GM21360 (cell line): ENCODE results near the gene P4HB.
A peak's percentile ranks its signal among the peaks of the same experiment; 100 is the strongest.

ENCODE experiments used
- ATAC-seq: cut with Tn5 transposase; IDR thresholded peaks from one replicate; pipeline ENCODE4 v1.9.1; 2021; ENCODE audit warnings: mild to moderate bottlenecking, moderate library complexity; ENCODE audit not compliant: unreplicated experiment

Gene P4HB

DNA sequence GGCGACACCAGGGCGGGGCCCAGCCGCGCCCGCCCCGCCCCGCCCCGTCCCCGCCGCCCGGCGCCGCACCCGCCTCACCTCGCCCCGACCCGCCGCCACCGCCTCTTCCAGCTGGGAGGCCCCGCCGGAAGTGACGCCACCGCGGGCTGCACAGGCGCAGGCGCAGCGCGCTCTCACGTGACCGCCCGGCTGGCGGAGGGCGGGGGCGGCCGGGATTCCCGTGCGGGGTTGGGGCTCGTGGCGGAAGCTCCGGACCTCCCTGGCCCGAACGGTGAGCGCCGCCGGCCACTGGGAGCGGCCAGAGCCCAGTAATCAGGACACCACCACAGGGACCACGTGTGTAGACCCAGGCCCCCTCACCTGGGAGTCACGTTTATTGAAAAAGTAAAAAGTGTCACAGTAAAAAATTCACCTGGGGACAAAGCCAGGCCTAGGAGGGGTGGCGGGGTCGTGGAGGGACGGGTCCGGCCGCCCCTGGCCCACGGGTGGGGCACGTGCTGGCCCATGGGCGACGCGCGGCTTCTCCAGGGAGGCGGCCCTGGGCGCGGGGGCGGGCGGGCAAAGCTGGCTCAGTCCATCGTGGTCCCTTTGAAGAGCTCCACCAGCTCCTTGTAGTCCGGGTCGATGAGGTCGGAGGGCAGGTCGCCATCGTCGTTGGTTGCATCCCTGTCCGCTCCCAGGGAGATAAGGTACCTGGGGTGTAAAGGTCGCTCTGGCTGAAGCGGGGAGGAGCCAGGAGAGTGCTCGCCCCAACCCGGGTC is 27.0 kb downstream of the P4HB start, which contains the start of gene MCRIP1:
MCRIP1 (minus strand) TSS at position 132 of the 761 bp plus-strand sequence. CDS start 8,785 bp downstream, outside the sequence.
- ATAC-seq, result peak; percentile 73

DNA sequence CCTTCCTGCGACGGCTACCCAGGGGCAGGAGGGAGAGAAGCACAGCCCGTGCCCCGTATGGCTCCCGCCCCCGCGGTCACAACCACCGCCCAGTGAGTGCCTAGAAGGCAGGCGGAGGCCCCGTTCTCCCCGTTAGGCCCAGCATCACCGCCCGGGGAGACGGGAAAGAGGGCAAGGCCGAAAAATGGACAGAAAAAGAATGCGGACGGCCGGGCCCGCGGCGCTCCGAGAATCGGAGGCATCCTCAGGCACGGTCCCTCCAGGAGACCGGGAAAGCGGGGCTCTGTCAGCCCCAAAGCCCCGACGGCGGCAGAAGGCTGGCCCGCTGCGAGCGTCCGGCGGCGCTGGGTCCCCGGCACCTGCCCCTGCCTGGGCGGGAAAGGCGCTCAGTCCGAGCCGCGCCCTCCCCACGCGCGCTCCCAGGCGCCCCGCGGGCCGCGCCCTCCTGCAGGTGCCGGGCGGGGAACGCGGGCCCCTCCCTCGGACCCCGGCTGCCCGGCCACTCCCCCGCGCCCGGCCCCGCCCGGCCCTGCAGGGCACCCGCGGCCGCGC is 27.7 kb downstream of the P4HB start:
- peak; percentile 14 for ATAC-seq

DNA sequence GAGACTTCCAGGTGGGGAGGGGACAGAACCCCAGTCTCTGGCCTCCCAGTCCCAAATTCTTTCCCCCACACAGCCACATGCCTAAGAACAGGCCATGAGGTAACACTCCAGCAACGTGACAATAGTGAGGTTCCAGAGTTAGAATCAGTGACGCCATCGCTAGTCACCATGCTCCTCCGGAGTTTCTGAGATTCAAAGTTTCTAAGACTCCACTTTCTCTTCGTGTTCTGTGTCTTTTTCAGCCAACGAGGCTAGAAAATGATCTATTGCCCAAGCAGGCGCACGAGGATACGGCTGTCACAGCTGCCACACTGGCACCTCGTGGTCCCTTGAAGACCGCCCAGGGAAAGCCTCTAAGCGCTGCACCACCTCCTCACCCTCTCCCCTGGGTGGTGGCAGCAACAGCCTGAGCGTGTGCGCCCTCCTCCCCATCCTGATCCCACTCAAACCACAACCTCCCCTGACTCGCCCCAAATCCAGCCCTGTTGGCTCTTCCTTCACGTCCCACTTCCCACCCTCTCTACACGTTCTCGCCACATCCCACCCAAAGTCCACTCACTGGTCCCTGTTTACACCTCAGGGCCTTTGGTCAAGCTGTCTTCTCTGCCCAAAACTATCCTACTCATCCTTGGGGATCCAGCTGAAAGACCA is 28.3 kb downstream of the P4HB start:
- no peak for ATAC-seq

DNA sequence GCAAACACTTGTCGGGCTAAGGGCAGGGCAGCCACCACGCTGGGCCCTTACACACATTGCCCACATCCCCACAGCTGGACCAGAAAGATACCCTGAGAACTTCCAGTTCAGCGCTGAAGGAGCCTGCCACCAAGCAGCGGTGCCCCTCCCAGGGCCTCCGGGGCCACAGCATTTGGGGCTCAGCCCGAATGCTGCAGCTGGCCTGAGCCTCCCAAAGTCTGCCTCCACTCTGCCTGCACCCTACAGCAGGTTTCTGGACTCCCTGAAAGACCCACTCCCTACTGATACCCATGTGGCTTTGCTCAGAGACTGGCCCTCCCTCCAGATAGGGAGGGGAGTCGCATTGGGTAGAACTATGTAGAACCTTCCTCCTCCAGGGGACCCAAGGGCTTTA is 28.8 kb downstream of the P4HB start:
- ATAC-seq, result no peak

DNA sequence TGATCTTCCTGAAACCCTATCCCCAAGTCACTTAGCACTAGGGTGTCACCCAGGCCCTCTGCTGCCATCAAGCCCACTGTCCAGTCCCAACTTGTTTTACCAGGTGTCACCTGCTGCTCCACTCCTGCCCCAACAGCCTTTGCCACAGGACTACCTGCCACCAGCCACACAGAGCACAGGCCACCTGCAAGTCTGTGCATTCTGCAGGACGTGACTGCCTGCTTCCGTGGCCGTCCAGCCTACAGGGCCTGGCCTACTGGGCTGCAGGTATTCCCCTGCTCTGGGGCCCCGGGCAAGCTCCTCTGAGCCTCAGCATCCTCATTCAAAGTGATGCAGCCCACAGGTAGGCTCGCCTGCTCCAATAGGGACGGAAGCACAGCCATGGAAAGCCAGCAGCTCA is 30.5 kb downstream of the P4HB start:
- no peak for ATAC-seq

DNA sequence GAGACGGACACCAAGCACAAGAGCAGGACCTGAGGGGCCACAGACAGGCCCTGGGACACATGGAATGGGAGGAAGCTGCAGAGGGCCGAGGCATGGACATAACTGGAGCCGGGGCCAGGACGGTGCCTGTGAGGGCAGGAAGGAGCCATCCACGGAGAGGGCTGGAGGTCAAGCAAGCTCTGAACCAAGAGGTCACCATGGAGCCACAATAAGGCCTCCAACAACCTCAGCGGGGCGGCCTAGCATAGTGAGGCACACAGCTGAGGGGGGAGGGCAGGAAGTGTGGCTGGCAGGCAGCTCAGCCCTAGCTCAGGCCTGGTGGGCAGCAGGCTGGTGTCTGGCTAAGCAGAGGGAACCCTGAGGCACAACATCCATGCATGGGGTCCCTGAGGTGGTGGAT is 31.7 kb downstream of the P4HB start:
- no peak for ATAC-seq

DNA sequence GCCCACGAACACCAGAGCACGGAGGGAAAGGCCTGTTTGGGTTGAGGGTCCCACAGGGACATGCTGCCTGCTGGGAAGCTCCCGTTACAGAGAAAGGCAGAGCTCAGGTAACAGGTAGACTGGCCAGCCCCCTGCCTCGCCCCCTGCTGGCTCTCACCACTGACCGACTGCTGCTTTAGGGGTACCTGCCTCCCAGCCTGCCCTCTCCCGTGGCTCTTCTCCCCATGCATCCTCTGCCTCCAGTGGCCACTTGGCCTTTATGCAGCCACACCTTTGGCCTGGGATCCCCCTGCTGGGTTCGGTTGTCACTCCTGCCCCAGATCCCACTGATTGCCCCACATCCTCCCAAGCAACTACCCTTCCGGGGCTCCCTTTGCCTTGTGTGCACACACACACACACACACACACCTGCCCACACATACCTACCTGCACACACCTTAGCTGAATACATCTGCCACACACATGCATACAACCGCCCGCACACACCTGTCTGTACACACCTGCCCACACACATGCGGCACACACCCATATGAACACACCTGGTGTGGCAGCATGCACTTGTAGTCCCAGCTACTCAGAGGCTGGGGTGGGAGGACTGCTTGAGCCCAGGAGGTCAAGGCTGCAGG is 34.4 kb downstream of the P4HB start:
- ATAC-seq, result no peak

DNA sequence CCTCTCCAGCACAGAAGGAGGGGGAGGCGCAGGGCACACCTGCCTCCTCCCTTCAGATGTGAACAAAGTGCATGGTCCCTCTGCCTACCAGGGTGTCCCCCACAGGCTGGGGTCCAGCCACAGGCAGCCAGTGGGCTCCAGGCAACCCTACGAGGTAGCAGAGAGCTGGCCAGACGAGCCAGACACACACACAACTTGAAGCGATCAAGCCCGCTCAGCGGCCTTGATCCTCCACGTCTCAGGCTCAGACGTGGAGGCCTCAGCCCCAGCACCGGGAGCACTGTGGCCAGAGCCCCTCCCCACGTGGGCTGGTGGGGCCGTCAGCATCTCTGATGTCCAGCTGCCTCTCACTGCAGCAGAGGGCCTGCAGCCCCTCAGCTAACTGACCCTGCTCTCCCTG is 35.7 kb downstream of the P4HB start:
- no peak for ATAC-seq

DNA sequence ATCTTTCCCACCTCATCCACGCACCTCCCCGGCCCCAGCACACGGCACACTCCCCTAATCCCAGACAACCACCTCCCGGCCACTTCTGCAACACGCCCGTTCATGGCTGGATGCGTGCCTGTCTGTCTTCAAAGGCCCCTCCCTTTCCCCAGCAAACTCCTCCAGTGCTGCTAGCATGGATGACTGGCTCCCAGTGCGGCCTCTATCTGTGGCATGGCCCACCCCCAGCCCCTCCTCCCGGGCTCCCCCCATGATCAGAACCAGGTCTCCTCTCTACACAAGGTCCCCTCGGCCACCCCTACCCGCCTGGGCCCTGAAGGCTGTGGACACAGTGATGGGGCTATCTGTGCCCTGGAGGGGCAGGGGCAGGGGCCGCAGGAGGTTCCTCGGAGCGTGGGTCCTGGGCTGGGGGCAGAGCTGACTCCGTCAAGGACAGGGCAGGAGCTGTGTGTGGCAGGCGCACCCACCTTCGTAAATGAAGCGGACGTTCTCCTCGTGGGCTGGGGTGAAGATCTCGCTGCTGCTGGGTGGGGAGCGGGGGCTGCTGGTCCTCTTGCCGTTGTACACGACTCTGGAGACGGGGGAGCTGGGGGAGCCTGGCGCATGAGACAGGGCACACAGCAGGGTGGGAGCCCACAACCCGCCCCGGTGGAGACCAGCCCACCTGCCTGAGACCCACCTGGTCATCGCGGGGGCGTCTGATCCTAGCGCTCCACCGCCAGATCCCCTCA is 36.4 kb downstream of the P4HB start:
- ATAC-seq, result no peak

DNA sequence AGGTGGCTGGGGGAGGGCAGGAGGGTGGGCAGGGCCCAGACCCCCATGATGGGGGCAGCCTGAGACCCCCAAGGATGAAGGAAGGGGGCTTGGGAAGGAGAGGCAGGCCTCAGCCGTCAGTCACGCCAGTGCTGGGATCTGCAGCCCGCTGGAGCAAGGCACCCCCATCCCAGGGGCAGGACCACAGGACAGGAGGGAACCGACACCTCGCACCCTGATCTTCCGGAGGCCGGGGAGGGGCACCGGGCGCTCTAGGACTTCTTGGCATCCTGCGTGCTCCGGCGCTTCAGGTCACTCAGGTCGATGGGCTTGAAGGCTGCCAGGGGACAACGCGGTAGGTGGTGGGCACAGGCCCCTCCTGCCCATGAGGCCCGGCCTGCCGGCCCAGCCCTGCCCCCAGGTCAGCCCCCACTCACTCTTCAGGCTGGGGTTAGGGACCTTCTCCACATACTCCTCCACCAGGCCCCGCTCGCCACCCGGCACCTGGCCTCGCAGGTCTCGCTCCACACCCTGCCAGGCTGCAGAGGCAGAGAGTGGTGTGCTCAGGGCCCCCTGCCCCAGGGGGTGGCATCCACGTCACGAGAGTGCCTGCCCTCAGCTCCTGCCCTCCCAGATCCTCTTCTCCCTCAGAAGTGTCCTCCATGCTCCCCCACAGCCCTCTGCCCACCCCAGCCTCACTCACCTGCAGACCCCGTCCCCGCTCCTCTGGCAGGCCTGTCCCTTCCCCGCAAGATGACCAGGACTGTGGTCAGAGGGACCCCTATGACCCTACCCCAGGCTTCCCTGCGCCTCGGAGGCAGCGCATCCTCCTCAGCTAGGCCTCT is 37.1 kb downstream of the P4HB start:
- no peak for ATAC-seq

DNA sequence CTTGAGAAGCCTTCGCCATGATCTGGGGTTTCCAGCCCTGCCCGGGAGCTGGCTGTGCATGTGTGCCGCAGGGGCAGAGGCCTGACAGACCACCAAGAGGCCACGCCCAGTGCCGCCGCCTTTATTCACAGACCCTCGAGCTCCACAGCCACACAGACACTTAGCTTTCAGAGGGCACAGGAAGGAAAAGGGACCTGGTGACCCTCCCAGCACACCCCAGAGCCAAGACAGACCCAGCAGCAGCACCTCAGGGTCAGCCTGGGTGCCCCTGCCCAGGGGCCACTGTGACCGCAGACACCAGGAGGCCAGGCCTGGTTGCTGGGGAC is 38.1 kb downstream of the P4HB start:
- no peak for ATAC-seq

DNA sequence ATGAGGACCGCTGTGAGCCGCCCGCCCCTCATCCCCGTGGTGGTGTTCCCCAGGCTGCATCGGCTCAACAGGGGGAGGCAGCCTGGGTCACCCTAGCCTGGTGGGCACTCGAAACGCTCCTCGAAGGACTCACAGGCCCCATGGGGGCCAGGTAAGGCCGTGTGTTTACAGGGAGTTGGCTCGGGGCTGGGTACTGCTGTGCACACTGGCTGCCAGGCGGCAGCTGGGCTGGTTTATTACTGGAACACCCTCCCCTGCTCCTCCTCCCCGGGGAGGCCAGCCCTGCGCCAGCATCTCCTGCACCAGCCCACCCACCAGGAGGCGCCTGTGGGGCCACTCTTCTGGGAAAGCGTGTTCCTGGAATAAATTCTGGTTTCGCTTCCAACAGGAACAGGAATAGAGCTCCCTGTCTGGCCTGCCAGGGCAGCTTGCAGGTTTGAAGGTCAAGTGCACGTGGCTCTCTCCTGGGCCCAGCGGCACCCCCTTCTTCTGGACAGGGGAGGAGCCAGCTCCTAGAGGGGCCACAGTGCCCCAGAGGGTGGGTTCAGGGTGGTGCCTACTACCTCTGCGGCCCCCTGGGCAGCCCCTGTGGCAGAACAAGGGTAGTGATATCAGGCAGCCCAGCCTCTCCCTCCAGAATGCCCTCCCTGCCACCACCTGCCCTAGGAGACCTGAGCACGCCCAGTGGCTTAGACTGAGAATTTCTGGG is 38.6 kb downstream of the P4HB start:
- ATAC-seq, result no peak

DNA sequence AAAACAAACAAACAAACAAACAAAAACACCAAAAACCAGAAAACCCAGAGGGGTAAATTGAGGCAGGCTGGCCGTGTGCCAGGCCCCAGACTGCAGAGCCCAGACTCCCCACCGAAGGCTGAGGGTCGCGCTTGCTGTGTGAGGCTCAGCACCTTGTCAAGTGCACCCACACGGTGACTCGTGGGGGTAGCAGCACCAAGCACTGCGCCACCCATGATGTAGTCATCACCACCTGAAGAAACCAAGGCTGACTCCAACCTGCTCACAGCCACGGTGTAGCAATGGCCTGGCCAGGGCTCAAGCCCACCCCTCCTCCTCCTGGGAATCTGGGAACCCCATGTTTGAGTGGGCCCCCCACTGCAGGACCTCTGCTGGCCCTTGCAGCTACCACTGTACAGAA is 39.2 kb downstream of the P4HB start:
- no peak for ATAC-seq

DNA sequence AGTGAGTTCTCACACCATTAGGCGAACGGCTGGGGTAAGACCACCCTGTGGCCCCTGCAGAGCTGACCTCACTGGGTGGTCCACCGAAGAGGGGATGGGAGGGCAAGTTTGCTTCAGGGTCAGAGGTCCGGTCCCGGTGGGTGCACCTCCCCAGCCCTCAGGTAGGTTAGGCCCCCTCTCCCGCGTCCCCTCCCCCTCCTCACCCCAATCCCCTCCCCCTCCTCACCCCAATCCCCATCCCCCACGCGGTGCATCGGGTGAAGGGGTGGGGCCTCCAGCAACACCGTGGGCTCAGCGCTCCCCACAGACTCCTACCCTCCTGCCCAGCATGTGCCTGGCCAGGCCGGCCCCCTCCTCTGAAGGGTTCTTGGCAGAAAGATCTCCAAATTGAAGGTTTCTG is 40.6 kb downstream of the P4HB start:
- no peak for ATAC-seq

DNA sequence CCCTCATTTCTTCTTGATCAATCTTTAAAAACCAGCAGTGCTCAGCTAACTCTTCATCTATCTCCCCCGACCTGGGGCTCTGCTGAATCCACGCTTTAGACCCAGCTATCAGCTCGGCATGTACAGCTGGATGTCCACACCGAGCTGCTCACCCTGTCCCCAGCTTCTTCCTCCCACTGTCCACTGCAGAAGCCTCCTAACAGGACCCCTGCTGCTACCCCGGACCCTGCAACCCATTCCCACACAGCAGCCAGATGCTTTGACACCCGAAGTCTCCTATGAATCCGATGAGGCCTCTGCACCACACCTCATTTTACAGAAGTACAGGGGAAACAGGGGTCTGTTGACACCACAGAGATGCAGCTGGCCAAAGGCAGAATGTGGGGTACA is 42.6 kb downstream of the P4HB start:
- no peak for ATAC-seq

DNA sequence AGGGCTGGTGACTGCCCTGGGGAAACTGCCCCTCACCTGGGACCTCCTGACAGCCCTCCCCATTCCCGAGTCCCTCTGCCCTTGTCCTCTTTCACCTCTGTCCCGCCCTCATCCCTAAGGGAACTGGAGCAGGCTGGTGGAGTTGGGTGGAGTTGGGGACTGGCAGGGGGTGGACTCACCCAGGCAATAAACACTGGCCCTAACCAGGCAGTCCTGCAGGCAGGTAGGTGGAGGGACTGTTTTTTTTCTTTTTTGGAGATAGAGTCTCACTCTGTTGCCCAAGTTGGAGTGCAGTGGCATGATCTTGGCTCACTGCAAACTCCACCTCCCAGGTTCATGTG is 44.7 kb downstream of the P4HB start:
- no peak for ATAC-seq

DNA sequence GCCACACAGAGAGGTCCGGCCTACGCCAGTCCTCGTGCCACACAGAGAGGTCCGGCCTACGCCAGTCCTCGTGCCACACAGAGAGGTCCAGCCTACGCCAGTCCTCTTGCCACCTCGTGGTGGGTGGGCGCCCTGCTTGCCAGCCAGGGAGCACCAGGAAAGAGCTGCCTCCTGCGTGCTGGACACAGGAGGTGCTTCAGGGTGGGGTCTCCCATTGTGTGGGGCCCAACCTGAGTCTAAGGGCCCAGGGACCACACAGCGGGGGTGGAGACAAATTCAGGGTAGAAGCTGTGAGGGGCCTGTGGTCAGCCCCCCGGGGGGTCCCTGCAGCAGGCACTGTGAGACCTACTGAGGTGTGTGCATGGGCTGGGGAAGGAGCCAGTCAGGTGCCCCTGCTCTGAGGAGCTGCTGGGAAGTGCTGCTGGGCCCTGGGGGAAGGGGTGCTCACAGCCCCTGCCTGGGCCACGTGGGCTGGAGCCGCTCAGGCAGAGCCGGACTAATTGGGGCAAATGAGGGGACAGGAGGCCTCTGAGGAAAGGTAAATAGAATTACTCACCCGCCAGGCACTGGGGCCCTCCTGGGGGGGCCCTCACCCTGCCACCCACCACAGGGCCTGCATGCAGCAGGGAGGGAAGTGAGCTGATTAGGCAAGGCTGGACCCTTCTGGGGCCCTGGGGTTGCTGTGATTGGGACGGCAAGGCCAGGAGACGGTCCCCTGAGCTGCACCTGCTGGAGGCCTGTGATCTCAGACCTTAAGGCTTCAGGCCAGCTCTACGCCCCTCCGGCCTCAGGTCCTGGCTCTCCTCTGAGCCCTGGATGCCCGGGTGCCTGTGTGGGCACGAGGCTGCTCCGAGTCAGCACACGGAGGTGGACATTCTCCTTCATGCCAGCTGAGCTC is 45.3 kb downstream of the P4HB start:
- no peak for ATAC-seq

DNA sequence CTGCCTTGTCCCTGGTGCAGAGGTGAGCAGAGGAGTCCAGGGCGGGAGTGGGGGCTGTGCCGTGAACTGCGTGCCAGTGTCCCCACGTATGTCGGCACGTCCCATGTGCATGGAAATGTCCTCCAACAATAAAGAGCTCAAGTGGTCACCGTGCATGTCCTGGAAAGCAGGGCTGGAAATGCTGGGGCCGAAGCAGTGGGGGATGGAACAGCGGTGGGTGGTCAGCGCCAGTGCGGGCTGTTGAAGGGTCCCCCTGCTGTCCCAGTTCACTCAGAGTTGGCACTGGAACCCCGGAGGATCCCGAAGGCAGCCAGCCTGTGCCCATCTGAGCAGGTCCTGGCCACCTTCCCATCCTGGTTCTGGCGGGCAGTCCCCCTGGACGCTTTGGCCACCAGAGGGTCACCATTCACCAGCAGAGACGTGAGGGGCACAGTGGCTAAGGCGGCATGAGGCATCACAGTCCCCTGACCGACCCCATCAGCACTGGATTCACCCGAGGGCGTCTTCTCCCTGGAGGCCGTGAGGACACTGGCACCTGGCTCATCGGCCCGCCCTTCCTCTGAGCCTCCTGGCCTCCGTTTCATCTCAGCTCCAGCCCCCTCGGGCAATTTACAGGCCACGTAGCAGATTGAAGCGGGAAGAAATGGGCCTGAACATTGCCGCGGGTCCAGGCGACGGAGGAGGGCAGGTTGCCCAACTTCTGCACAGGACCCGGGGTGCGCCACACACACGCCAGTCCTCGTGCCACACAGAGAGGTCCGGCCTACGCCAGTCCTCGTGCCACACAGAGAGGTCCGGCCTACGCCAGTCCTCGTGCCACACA is 46.3 kb downstream of the P4HB start:
- ATAC-seq, result no peak
